Activated T-helper 9 cell treated with anti-CD3 and anti-CD28 coated beads, Interleukin-2, amount 50 U/mL, for 16 hours (primary cell): Measurements from ENCODE around the gene SEC24B.
"Not testable (repeated sequence)": the region's sequence is repeated elsewhere in the genome, so short reads cannot be mapped to it uniquely, and the experiment has no call there.

Experiments
- DNase-seq: peaks from one replicate; pipeline ENCODE4 v3.0.0-alpha.2; 2020; ENCODE audit warnings: low read depth

The SEC24B gene

DNA sequence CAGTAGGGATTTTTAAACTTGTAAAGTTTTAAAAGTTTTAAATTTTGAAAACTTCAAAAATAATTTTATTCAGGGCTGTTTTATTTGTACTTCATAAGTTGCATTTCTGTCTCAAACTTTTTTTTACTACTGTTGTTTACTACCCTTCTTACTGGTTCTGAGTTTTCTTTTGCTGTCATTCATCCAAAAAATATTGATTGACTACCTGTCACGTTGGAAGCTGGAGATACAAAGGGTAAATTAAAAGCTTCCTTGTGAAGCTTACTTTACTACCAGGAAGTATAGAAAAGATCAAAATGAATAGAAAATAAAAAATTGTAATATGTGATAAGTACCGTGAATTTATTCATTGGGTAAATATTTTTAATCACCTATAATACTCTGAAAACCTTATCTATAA, 77.1 kb downstream of the SEC24B start:
- no peak for DNase-seq

- no peak for DNase-seq
These were observed 77.8 kb downstream of the SEC24B start for GRCh38 chr4:109511414-109511813.

GRCh38 chr4:109513368-109513767, 79.8 kb downstream of the SEC24B start:
- not testable (repeated sequence) for DNase-seq

DNA sequence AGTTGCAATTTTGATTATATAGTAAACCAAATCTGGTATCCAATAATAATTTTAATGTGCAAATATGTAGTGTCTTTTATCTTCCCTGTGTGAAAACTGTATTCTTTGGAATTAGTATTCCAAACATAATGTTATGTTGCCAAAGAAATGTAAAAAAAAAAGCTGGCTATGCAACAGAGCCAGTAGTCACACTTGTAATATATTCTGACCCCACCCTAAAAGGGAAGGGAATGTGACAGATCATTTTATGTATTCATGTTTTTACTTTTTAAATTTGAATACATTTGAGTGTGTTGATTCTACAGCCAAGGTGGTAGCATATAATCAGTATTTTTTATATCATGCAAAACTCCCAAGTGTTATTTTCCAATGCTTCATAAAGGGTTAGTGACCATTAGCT, 98.6 kb downstream of the SEC24B start:
- DNase-seq = no peak

GRCh38 chr4:109545401-109545800, 111.8 kb downstream of the SEC24B start:
- DNase-seq = no peak

DNA sequence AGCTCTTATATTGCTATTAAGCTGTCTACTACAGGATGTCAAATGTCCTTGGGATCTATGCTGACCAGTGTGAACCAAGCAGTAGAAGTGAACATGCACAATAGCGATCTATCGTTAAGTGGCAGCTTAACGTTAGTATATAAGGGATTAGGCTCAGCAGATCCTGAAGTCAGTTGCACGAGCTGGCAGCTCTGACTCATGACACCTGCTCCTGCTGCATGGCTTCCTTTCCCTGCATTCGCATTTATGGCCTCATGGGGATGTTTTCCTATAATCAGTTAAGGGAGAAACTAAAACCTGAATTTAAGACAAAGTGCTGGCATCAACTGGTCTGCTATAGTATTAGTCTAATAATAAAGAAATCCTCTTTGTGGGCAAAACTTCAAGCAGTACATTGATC, 113.8 kb downstream of the SEC24B start:
- DNase-seq = no peak

DNA sequence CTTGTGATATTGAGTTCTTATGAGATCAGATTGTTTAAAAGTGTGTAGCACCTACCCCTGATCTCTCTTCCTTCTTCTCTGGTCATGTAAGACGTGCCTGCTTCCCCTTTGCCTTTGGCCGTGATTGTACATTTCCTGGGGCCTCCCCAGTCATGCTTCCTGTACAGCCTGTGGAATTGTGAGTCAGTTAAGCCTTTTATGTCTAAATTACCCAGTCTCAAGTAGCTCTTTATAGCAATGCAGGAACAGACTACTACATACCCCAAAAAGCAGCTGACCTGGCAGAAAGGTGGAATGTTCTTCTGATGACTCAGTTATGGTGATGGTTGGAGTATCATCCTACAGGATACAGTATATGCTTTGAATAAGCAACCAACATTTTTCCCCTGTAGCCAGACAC, 115.0 kb downstream of the SEC24B start:
- no peak for DNase-seq

DNA sequence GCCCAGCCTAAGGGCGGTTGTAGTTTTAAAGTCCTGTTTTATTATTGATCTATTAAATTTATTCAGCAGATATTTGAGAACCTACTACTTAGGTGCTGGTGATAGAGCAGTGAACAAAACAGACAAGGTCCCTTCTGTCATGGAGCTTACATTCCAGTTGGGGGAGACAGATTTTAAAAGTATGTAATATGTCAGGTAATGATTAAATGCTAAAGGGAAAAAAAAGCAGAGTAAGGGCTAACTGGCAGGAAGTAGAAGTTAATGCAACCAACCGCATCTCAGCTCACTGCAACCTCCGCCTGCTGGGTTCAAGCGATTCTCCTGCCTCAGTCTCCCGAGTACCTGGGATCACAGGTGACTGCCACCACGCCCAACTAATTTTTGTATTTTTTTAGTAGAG, 118.6 kb downstream of the SEC24B start:
- no peak for DNase-seq

GRCh38 chr4:109553130-109553529, 119.5 kb downstream of the SEC24B start:
- no peak for DNase-seq

DNA sequence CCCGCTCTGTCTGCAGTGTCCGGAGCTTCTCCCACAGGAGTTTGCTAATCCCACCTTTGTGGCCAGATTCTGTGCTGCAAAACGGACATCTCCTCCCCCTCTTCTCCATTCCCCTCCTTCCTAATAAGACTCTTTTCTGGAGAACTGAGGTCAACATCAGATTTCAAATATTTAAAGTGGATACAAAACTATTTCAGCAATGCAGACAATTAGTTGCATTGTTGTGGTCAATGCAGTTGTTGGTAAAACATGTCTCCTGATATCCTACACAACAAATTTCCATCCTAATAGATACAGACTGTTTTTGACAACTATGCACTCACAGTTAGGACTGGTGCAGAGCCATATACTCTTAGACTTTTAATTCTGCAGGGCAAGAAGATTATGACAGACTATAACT, 121.4 kb downstream of the SEC24B start:
- no peak for DNase-seq

DNA sequence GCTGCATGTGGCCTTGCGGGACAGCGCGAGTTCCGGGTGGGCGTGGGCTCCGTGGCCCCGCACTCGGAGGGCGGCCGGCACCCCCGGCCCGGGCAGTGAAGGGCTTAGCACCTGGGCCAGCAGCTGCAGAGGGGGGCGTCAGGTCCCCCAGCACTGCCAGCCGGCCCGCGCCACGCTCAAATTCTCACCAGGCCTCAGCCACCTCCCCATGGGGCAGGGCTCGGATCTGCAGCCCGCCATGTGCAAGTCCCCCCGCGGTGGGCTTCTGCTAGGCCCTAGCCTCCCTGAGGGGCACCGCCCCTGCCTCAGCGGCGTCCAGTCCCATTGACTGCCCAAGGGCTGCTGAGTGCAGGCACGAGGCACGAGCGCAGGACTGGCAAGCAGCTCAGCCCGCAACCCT, 123.8 kb downstream of the SEC24B start:
- no peak for DNase-seq

DNA sequence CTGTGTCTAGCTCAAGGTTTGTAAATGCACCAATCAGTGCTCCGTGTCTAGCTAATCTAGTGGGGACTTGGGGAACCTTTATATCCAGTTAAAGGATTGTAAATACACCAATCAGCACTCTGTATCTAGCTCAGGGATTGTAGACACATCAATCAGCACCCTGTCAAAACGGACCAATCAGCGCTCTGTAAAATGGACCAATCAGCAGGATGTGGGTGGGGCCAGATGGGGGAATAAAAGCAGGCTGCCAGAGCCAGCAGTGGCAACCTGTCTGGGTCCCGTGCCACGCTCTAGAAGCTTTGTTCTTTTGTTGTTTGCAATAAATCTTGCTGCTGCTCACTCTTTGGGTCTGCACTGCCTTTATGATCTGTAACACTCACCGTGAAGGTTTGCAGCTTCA, 124.5 kb downstream of the SEC24B start:
- not testable (repeated sequence) for DNase-seq

- peak; percentile 27 for DNase-seq
These were observed 126.0 kb downstream of the SEC24B start for GRCh38 chr4:109559625-109559982.

- peak; percentile 89 for DNase-seq
These were observed 126.5 kb downstream of the SEC24B start, which contains the start of gene MCUB for GRCh38 chr4:109559983-109560686. TSS of gene MCUB (plus strand) at chr4:109560246. CDS start at chr4:109560338, 92 bp downstream.

GRCh38 chr4:109560687-109561461, 127.3 kb downstream of the SEC24B start:
- DNase-seq = peak; percentile 33

DNA sequence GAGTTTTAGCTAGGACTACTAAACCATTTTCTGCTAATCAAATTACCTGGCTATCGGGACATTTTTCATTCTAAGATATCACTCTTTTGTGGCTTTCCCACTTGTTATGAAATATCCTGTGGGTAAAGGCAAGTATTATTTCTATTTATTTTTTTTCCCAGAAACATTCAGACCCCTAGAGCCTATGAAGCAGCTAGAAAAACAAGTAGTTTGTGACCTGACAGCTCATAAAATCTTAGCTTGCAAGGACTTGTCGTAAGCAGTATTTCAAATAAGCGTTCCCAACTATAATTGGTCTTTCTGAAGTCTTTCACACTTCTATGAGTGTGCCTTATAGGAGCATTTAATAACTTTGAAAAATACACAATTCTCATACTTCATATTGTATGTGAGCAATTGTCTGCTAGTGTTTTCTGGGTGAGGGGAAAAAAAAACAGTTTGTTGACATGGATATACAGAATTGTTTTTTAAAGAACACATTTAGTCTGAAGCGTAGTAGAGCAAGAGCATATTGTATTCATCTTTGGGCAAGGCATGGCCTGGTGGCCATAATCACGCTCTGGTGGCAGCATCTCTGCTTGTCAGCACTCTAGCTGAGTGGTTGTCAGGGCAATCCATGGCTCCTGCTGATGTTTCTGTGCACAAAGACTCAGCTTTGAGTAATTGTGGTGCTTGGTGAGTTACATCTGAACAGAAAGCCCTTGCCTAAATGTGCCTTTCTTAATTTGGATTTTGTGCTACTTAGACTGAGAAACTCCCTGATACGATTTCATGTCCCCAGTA, 129.0 kb downstream of the SEC24B start:
- DNase-seq = no peak

DNA sequence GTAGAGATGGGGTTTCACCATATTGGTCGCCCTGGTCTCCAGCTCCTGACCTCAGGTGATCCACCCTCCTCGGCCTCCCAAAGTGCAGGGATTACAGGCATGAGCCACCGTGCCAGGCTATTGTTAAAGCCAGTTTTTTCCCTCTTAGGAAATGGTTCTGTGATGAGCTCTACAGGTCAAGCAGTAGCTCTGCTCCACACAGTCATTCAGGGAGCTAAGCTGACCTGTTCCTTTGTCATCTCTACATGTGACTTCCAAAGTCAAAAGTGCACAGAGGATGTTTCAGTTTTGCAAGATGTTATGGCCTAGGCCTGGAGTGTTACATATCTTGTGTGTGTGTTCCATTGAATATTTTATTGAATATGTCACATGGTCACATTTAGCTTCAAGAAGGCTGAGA, 137.9 kb downstream of the SEC24B start:
- DNase-seq = no peak

GRCh38 chr4:109572154-109572553, 138.5 kb downstream of the SEC24B start:
- no peak for DNase-seq

GRCh38 chr4:109574443-109574850, 140.8 kb downstream of the SEC24B start:
- DNase-seq = no peak

DNA sequence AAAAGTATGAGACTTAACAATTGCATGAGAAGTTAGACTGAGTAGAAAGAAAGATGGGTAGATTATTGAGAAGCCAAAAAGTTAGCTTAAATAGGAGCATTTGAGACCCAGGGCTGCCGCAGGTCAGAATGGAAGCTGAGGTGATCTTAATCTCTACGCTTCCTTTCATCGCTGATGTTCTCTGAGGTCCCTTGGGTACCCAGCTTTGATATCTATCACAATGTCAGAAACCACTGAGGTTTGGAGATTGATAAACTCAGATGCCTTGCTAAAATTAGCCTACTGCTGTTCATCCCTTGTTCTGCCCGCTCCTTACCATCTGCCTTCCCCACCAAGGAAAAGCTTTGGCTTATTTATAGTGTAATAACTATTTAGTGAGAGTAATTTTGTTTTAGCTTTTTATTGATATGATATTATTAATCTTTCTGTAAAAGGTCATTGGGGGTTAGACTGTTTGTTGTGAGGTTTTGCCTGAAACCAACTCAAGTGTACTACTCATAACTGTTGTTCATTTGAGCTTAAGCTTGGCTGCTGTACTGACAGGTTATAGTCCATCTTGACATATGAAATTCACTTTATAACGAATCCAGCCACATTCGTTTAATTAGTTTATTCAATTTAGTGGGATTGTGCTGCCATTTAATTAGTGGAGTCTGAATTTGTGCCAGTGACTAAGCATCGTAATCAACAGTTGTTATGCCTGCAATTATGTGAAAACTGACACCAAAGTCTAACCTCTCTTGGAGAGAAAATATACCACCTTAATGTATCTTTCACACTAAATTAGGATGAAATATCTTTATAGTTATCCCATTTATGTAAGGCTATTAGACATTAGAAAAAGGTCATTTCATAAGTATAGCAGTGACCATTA, 141.6 kb downstream of the SEC24B start:
- DNase-seq = no peak

DNA sequence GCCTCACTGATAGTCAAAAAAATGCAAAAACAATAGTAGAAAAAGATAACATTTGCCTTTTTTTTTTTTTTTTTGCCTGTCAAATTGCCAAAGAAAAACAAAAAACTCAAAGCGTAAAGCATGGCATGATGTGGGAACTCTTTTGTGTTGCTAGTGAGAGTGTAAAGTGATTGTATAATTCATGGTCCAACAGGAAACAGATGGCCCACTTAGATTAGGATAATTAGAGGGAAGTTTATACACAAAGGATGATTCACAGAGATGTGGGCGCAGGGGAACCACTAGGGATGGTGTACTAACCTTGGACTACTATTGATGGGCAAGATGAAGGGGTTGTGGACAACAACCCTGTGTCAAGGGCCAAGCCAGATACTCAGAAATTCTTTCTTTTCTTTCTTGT, 142.8 kb downstream of the SEC24B start:
- DNase-seq = no peak

DNA sequence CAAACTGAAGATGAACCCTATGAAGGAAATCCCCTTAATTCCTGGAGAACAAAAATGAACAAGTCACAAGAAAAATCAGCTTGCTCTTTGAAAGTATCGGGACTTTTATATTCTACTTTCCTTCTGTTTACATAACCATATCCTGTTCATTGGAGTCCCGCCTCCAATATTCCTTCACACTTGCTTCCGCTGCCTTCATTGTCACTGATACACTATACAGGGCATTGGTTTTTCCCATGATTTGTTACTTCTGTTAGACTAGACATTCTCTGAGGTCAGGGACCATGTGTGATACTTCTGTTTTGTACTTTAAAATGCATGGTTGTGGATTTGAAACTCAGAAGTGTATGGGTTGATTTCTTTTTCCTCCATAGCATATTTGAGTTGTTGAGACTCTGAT, 145.2 kb downstream of the SEC24B start:
- no peak for DNase-seq
